Measurements from ENCODE around the gene CHD1.

DNA sequence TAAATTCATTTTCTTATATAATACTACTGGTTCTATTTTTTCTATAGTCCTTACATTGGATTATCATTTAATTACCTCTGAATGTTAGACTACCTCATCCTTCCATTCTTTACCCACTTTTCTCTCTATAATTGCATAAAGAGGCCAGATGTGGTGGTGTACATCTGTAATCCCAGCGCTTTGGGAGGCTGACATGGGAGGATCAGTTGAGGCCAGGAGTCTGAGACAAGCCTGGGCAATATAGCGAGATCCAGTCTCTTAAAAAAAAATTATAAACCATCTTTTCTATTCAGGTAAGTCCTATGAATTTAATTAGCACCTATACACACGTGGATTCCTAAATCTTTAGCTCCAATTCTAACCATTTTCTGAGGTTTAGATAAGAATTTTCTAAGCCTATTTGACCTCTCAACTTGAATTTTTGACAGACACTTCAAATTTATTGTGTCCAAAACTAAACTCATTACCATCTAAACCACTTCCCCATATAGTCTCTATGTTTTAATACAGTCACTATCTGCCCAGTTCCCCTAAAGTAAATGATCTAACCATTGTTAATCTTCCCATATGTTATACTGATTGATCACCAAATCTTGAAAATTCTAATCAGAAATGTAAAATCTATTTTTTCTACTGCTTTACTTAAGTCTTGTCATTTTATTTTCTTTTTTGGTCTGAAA is 33.0 kb upstream of the CHD1 start:
- no peak for TF ChIP-seq POLR2A (IDR thresholded peaks at IDR 0.05)
- TF ChIP-seq, protein P1, sequence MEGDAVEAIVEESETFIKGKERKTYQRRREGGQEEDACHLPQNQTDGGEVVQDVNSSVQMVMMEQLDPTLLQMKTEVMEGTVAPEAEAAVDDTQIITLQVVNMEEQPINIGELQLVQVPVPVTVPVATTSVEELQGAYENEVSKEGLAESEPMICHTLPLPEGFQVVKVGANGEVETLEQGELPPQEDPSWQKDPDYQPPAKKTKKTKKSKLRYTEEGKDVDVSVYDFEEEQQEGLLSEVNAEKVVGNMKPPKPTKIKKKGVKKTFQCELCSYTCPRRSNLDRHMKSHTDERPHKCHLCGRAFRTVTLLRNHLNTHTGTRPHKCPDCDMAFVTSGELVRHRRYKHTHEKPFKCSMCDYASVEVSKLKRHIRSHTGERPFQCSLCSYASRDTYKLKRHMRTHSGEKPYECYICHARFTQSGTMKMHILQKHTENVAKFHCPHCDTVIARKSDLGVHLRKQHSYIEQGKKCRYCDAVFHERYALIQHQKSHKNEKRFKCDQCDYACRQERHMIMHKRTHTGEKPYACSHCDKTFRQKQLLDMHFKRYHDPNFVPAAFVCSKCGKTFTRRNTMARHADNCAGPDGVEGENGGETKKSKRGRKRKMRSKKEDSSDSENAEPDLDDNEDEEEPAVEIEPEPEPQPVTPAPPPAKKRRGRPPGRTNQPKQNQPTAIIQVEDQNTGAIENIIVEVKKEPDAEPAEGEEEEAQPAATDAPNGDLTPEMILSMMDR (IDR thresholded peaks at IDR 0.05), result no peak
